ENCODE results near the gene CENPO. TPM values are rescaled to one million over a fixed set of nuclear protein-coding genes. Genes with fewer than 3 reads are reported as not detected.

The CENPO gene
- total RNA-seq, 1 experiment from 2014 or later = 27.9 TPM

GRCh38 chr2:24832931-24833701 is 39.9 kb downstream of the CENPO start:
- no peak for TF ChIP-seq TCF7L2 (IDR thresholded peaks at IDR 0.05; ENCODE audit: borderline replicate concordance, extremely low read depth, insufficient read depth, insufficient read length)
- TF ChIP-seq YY1 (IDR thresholded peaks at IDR 0.05; ENCODE audit: extremely low read depth, insufficient replicate concordance, low read depth, low read length) = no peak
- no peak for TF ChIP-seq ZBTB33 (IDR thresholded peaks at IDR 0.05; ENCODE audit: extremely low read depth, insufficient replicate concordance, low read length)
- TF ChIP-seq CBX3 (IDR thresholded peaks at IDR 0.05; ENCODE audit: low read depth) = no peak
- TF ChIP-seq EZH2 (IDR thresholded peaks at IDR 0.05) = no peak
- no peak for TF ChIP-seq POLR2AphosphoS5 (IDR thresholded peaks at IDR 0.05; ENCODE audit: low read depth, low read length)
- no peaks in the 10 kb centered on the region for H3K9me3 ChIP-seq (ENCODE audit: control insufficient read depth in 1 of 2, insufficient read depth in 1 of 2, low read depth in 1 of 2, low read length in 2 of 2)
- H2AFZ ChIP-seq (ENCODE audit: low read depth, low read length, poor library complexity, severe bottlenecking) = no peak overlapping the region
- H3K9me2 ChIP-seq (ENCODE audit: insufficient read depth) = no peaks in the 10 kb centered on the region
- no peaks in the 10 kb centered on the region for H4K20me1 ChIP-seq (ENCODE audit: insufficient read depth)
- DNase-seq (ENCODE audit: low read depth, low spot score) (no peak), ATAC-seq (no peak)
- H3K27me3 ChIP-seq (ENCODE audit: insufficient read depth, low read length) = no peaks in the 10 kb centered on the region
- POLR2A ChIA-PET = no interaction called here
- H3K36me3 ChIP-seq (ENCODE audit: control insufficient read depth in 1 of 2, insufficient read depth in 2 of 2, low read length in 2 of 2) = peaks cover 0 to 19% of the 10 kb centered on the region in 2 experiments; a peak in 3 of 4 replicates
- no peaks in the 10 kb centered on the region for H3K79me2 ChIP-seq (ENCODE audit: insufficient read depth, low read length)
- peaks cover 0 to 17% of the 10 kb centered on the region in 2 experiments; a peak in 2 of 4 replicates for H3K4me1 ChIP-seq (ENCODE audit: control insufficient read depth in 1 of 2, insufficient read depth in 2 of 2, low read length in 2 of 2)
- no peak overlapping the region for H3K27ac ChIP-seq (ENCODE audit: low read depth, low read length)
- RAD21 ChIA-PET (ENCODE audit: low non-redundant PET in 1 of 2, low total read pairs in 2 of 2, uncharacterized antibody in 2 of 2, unreplicated experiment in 2 of 2) = no interaction called here
- H3K9ac ChIP-seq (ENCODE audit: low read length) = no peak overlapping the region
- no TSS peak for BruUV-seq (replicated peaks)
- intact Hi-C loops (cut with micrococcal nuclease) = no loop called here
- H3K4me2 ChIP-seq (ENCODE audit: low read length) = no peak overlapping the region
- CTCF ChIA-PET = no interaction called here
- no peak overlapping the region for H3K4me3 ChIP-seq (replicated peaks in 1 of 2; ENCODE audit: low read depth in 1 of 2, low read length in 2 of 2)
